Immature natural killer cell (primary cell): Measurements from ENCODE around the gene NOS3. TPM values are rescaled to one million over a fixed set of nuclear protein-coding genes. Genes with fewer than 3 reads are reported as not detected.

Experiments
- DNase-seq, 3 donors: peaks; one replicate each; pipeline ENCODE4 v3.0.0; 2022; ENCODE audit warnings: mixed read lengths in 1 of 3
- H3K27ac Mint-ChIP-seq, 6 donors: one replicate each; pipeline ENCODE4 v1.8.0; 2020; ENCODE audit warnings: mixed read lengths in 6 of 6, mild to moderate bottlenecking in 5 of 6, inconsistent platforms in 4 of 6, moderate library complexity in 3 of 6
- H3K27me3 Mint-ChIP-seq, 3 donors: one replicate each; pipeline ENCODE4 v1.8.0; 2020 to 2021; ENCODE audit warnings: low read depth in 3 of 3, mild to moderate bottlenecking in 3 of 3, mixed read lengths in 3 of 3, moderate library complexity in 3 of 3, inconsistent platforms in 1 of 3
- H3K36me3 Mint-ChIP-seq, 3 donors: one replicate each; pipeline ENCODE4 v1.8.0; 2020; ENCODE audit warnings: mixed read lengths in 3 of 3, inconsistent platforms in 2 of 3, mild to moderate bottlenecking in 2 of 3
- H3K4me1 Mint-ChIP-seq, 2 donors: one replicate each; pipeline ENCODE4 v1.8.0; 2020; ENCODE audit warnings: inconsistent platforms in 2 of 2, mild to moderate bottlenecking in 2 of 2, mixed read lengths in 2 of 2, moderate library complexity in 1 of 2
- H3K4me3 Mint-ChIP-seq, 5 donors: one replicate each; pipeline ENCODE4 v1.8.0; 2020; ENCODE audit warnings: mild to moderate bottlenecking in 5 of 5, mixed read lengths in 5 of 5, inconsistent platforms in 3 of 5, moderate library complexity in 3 of 5
- H3K9me3 Mint-ChIP-seq, 6 donors: one replicate each; pipeline ENCODE4 v1.8.0; 2020; ENCODE audit warnings: mild to moderate bottlenecking in 6 of 6, mixed read lengths in 6 of 6, inconsistent platforms in 4 of 6, moderate library complexity in 3 of 6
- polyA plus RNA-seq, 3 donors: library from polyadenylated mRNA; unstranded; fragments of 300-500 nt; fragmentation: Illumina TruSeq; gene quantifications; one replicate each; pipeline ENCODE4 v1.2.3, GENCODE V29; 2021

NOS3 gene
- polyA plus RNA-seq, 3 donors from 2014 or later: 0.21 to 4.9 (median 2.4) TPM

GRCh38 chr7:150955519-150956394, 35.1 kb upstream of the NOS3 start:
- Mint-ChIP-seq H3K27me3 (peaks cover 11 to 16% (median 11%) of the 10 kb centered on the region in 3 donors), H3K27ac (no peak overlapping the region), H3K36me3 (no peaks in the 10 kb centered on the region), H3K9me3 (no peaks in the 10 kb centered on the region), H3K4me1 (no peaks in the 10 kb centered on the region), H3K4me3 (no peak overlapping the region)
- no peak for DNase-seq

GRCh38 chr7:150956395-150957132, 34.3 kb upstream of the NOS3 start:
- Mint-ChIP-seq H3K27ac (no peak overlapping the region), H3K4me3 (no peak overlapping the region), H3K36me3 (no peaks in the 10 kb centered on the region), H3K4me1 (no peaks in the 10 kb centered on the region), H3K9me3 (no peaks in the 10 kb centered on the region), H3K27me3 (peaks cover 11 to 16% (median 12%) of the 10 kb centered on the region in 3 donors)
- no peak for DNase-seq

- H3K4me3 Mint-ChIP-seq: no peak overlapping the region
- H3K27me3 Mint-ChIP-seq: peaks cover 12 to 16% (median 13%) of the 10 kb centered on the region in 3 donors
- DNase-seq: no peak
- no peaks in the 10 kb centered on the region for H3K9me3 Mint-ChIP-seq
- no peak overlapping the region for H3K27ac Mint-ChIP-seq
- H3K4me1 Mint-ChIP-seq: no peaks in the 10 kb centered on the region
- H3K36me3 Mint-ChIP-seq: no peaks in the 10 kb centered on the region
These were observed 33.4 kb upstream of the NOS3 start for GRCh38 chr7:150957133-150958020.

GRCh38 chr7:150958062-150958552, 32.7 kb upstream of the NOS3 start:
- H3K36me3 Mint-ChIP-seq: no peaks in the 10 kb centered on the region
- no peak overlapping the region for H3K4me3 Mint-ChIP-seq
- no peak overlapping the region for H3K27ac Mint-ChIP-seq
- no peak for DNase-seq
- H3K9me3 Mint-ChIP-seq: no peaks in the 10 kb centered on the region
- peaks cover 13 to 16% (median 16%) of the 10 kb centered on the region in 3 donors for H3K27me3 Mint-ChIP-seq
- H3K4me1 Mint-ChIP-seq: no peaks in the 10 kb centered on the region

- Mint-ChIP-seq H3K27ac (no peak overlapping the region), H3K4me1 (no peaks in the 10 kb centered on the region), H3K36me3 (no peaks in the 10 kb centered on the region), H3K9me3 (no peaks in the 10 kb centered on the region), H3K27me3 (peaks cover 13 to 16% (median 14%) of the 10 kb centered on the region in 3 donors), H3K4me3 (no peak overlapping the region)
- DNase-seq: no peak
These were observed 32.2 kb upstream of the NOS3 start for GRCh38 chr7:150958597-150958996.

- H3K27me3 Mint-ChIP-seq: peaks cover 13 to 15% (median 14%) of the 10 kb centered on the region in 3 donors
- no peaks in the 10 kb centered on the region for H3K36me3 Mint-ChIP-seq
- H3K4me3 Mint-ChIP-seq: no peak overlapping the region
- H3K9me3 Mint-ChIP-seq: no peaks in the 10 kb centered on the region
- H3K27ac Mint-ChIP-seq: no peak overlapping the region
- DNase-seq: no peak
- no peaks in the 10 kb centered on the region for H3K4me1 Mint-ChIP-seq
These were observed 31.7 kb upstream of the NOS3 start for GRCh38 chr7:150959081-150959480.

GRCh38 chr7:150959739-150960734, 30.8 kb upstream of the NOS3 start:
- Mint-ChIP-seq H3K9me3 (no peaks in the 10 kb centered on the region), H3K27ac (no peak overlapping the region), H3K27me3 (peaks cover 12 to 15% (median 14%) of the 10 kb centered on the region in 3 donors), H3K4me3 (no peak overlapping the region), H3K4me1 (no peaks in the 10 kb centered on the region), H3K36me3 (no peaks in the 10 kb centered on the region)
- no peak for DNase-seq

GRCh38 chr7:150961510-150962289, 29.1 kb upstream of the NOS3 start:
- Mint-ChIP-seq H3K27ac (no peak overlapping the region), H3K27me3 (peaks cover 12 to 15% (median 12%) of the 10 kb centered on the region in 3 donors), H3K36me3 (no peaks in the 10 kb centered on the region), H3K9me3 (no peaks in the 10 kb centered on the region), H3K4me1 (no peaks in the 10 kb centered on the region), H3K4me3 (no peak overlapping the region)
- no peak for DNase-seq

- peaks cover 10 to 15% (median 12%) of the 10 kb centered on the region in 3 donors for H3K27me3 Mint-ChIP-seq
- H3K36me3 Mint-ChIP-seq: no peaks in the 10 kb centered on the region
- DNase-seq: no peak
- no peak overlapping the region for H3K27ac Mint-ChIP-seq
- H3K4me3 Mint-ChIP-seq: no peak overlapping the region
- no peaks in the 10 kb centered on the region for H3K4me1 Mint-ChIP-seq
- no peaks in the 10 kb centered on the region for H3K9me3 Mint-ChIP-seq
These were observed 28.6 kb upstream of the NOS3 start for GRCh38 chr7:150962290-150962552.

- no peaks in the 10 kb centered on the region for H3K9me3 Mint-ChIP-seq
- no peak overlapping the region for H3K27ac Mint-ChIP-seq
- H3K36me3 Mint-ChIP-seq: no peaks in the 10 kb centered on the region
- peaks cover 10 to 13% (median 12%) of the 10 kb centered on the region in 3 donors for H3K27me3 Mint-ChIP-seq
- no peaks in the 10 kb centered on the region for H3K4me1 Mint-ChIP-seq
- no peak overlapping the region for H3K4me3 Mint-ChIP-seq
- DNase-seq: peak; percentile 38 to 57 (median 47)
These were observed 28.0 kb upstream of the NOS3 start for GRCh38 chr7:150962553-150963399.

- no peaks in the 10 kb centered on the region for H3K9me3 Mint-ChIP-seq
- no peak for DNase-seq
- H3K4me3 Mint-ChIP-seq: no peak overlapping the region
- no peak overlapping the region for H3K27ac Mint-ChIP-seq
- H3K4me1 Mint-ChIP-seq: no peaks in the 10 kb centered on the region
- peaks cover 6 to 13% (median 8%) of the 10 kb centered on the region in 3 donors for H3K27me3 Mint-ChIP-seq
- H3K36me3 Mint-ChIP-seq: no peaks in the 10 kb centered on the region
These were observed 26.9 kb upstream of the NOS3 start for GRCh38 chr7:150963707-150964559.
